Natural killer cell (primary cell): ENCODE results near the gene TEX48. TPM values are rescaled to one million over a fixed set of nuclear protein-coding genes. Genes with fewer than 3 reads are reported as not detected.

ENCODE experiments used
- ATAC-seq, 3 donors: fragments of 150-1000 bp in 2 of 3; fragments of 200-7000 bp in 1 of 3; cut with Tn5 transposase; 1 replicate in 1 of 3; 2 replicates in 2 of 3; pipeline ENCODE4 v1.10.0; 2021; ENCODE audit warnings: mild to moderate bottlenecking in 2 of 3, moderate library complexity in 2 of 3
- DNase-seq, 2 donors: peaks; one replicate each; pipeline versions ENCODE4 v3.0.0 to v3.0.0-alpha.2; 2013 to 2021; ENCODE audit warnings: mixed read lengths in 1 of 2
- H3K27ac ChIP-seq: one replicate; pipeline ENCODE4 v1.5.1; 2013; ENCODE audit warnings: mild to moderate bottlenecking, low read length
- H3K27me3 ChIP-seq: one replicate; pipeline ENCODE4 v1.6.1; 2013; ENCODE audit warnings: low read length; ENCODE audit not compliant: control insufficient read depth, insufficient read depth
- H3K36me3 ChIP-seq: one replicate; pipeline ENCODE4 v1.6.1; 2013; ENCODE audit warnings: low read length; ENCODE audit not compliant: control insufficient read depth, insufficient read depth
- H3K4me1 ChIP-seq: one replicate; pipeline ENCODE4 v1.6.1; 2013; ENCODE audit warnings: low read length; ENCODE audit not compliant: control insufficient read depth, insufficient read depth
- H3K4me3 ChIP-seq: one replicate; pipeline ENCODE4 v1.5.1; 2013; ENCODE audit warnings: low read length
- H3K9me3 ChIP-seq: one replicate; pipeline ENCODE4 v1.6.1; 2013; ENCODE audit warnings: low read length; ENCODE audit not compliant: control insufficient read depth, insufficient read depth
- H3K27ac Mint-ChIP-seq, 2 donors: one replicate each; pipeline ENCODE4 v1.8.0; 2022; ENCODE audit warnings: mild to moderate bottlenecking in 2 of 2, mixed read lengths in 2 of 2, moderate library complexity in 1 of 2
- H3K27me3 Mint-ChIP-seq, 2 donors: one replicate each; pipeline ENCODE4 v1.8.0; 2022; ENCODE audit warnings: low read depth in 2 of 2, mixed read lengths in 2 of 2
- H3K36me3 Mint-ChIP-seq: one replicate; pipeline ENCODE4 v1.8.0; 2022; ENCODE audit warnings: mixed read lengths
- H3K4me1 Mint-ChIP-seq, 2 donors: one replicate each; pipeline ENCODE4 v1.8.0; 2022; ENCODE audit warnings: mixed read lengths in 2 of 2
- H3K4me3 Mint-ChIP-seq: one replicate; pipeline ENCODE4 v1.8.0; 2022; ENCODE audit warnings: mild to moderate bottlenecking, moderate library complexity, mixed read lengths
- H3K9me3 Mint-ChIP-seq, 2 donors: one replicate each; pipeline ENCODE4 v1.8.0; 2022; ENCODE audit warnings: mixed read lengths in 2 of 2
- CTCF ChIP-seq: fragments of 200-600 bp; IDR thresholded peaks from one replicate; pipeline ENCODE4 v1.8.0; 2022; ENCODE audit warnings: antibody characterized with exemption
- WGBS: methylation state at CpG from one replicate; pipeline ENCODE4 v1.1.7; 2013; ENCODE audit warnings: missing lambda C conversion rate; ENCODE audit not compliant: insufficient coverage; 5-methylcytosine and 5-hydroxymethylcytosine counted together
- intact Hi-C: fragments of 100-400 bp; cut with micrococcal nuclease; formaldehyde crosslinking; loops from one replicate; pipeline ENCODE4 v1.14.2; 2022
- total RNA-seq, 4 donors: library from RNA; stranded (reverse); fragments of 120-200 nt in 1 of 4; gene quantifications; one replicate each; pipeline versions ENCODE4 v1.2.3 to v1.2.4, GENCODE V29; 2013 to 2022

Gene TEX48
- total RNA-seq, 3 donors from 2014 or later (not counting 1 experiment from before 2014, with no cell fraction given): not detected

GRCh38 chr9:114671605-114672004 lies 10.4 kb downstream of the TEX48 start:
- Histone ChIP-seq H3K27ac (no peak overlapping the region), H3K4me3 (no peak overlapping the region), H3K9me3 (no peaks in the 10 kb centered on the region), H3K4me1 (no peaks in the 10 kb centered on the region), H3K27me3 (no peaks in the 10 kb centered on the region), H3K36me3 (no peaks in the 10 kb centered on the region)
- intact Hi-C loops: no loop called here
- no peak overlapping the region for H3K27ac Mint-ChIP-seq
- H3K36me3 Mint-ChIP-seq: no peaks in the 10 kb centered on the region
- no peak for ATAC-seq
- no peaks in the 10 kb centered on the region for H3K4me1 Mint-ChIP-seq
- no peak for TF ChIP-seq CTCF
- no peaks in the 10 kb centered on the region for H3K9me3 Mint-ChIP-seq
- no peak overlapping the region for H3K4me3 Mint-ChIP-seq
- 82% methylated on average over 1 of the region's 1 CpG for WGBS
- H3K27me3 Mint-ChIP-seq: peaks cover 25 to 33% of the 10 kb centered on the region in 2 donors
- no peak for DNase-seq

GRCh38 chr9:114669961-114670360 lies 12.0 kb downstream of the TEX48 start:
- intact Hi-C loops: no loop called here
- H3K4me3 ChIP-seq: no peak overlapping the region
- no peaks in the 10 kb centered on the region for H3K36me3 ChIP-seq
- no peak for TF ChIP-seq CTCF
- H3K27me3 Mint-ChIP-seq: peaks cover 17 to 27% of the 10 kb centered on the region in 2 donors
- no peaks in the 10 kb centered on the region for H3K4me1 Mint-ChIP-seq
- ATAC-seq: no peak
- no peaks in the 10 kb centered on the region for H3K4me1 ChIP-seq
- H3K9me3 ChIP-seq: no peaks in the 10 kb centered on the region
- H3K27me3 ChIP-seq: no peaks in the 10 kb centered on the region
- H3K27ac ChIP-seq: no peak overlapping the region
- H3K27ac Mint-ChIP-seq: no peak overlapping the region
- no peaks in the 10 kb centered on the region for H3K36me3 Mint-ChIP-seq
- DNase-seq: no peak
- no peaks in the 10 kb centered on the region for H3K9me3 Mint-ChIP-seq
- no peak overlapping the region for H3K4me3 Mint-ChIP-seq

GRCh38 chr9:114668146-114668545 lies 13.8 kb downstream of the TEX48 start:
- H3K27ac Mint-ChIP-seq: no peak overlapping the region
- H3K4me1 Mint-ChIP-seq: no peaks in the 10 kb centered on the region
- peaks cover 10 to 35% of the 10 kb centered on the region in 2 donors for H3K27me3 Mint-ChIP-seq
- H3K4me3 Mint-ChIP-seq: no peak overlapping the region
- no peak for TF ChIP-seq CTCF
- 86% methylated on average over 6 of the region's 6 CpGs for WGBS
- Histone ChIP-seq H3K4me1 (no peaks in the 10 kb centered on the region), H3K9me3 (no peaks in the 10 kb centered on the region), H3K36me3 (no peaks in the 10 kb centered on the region), H3K27me3 (no peaks in the 10 kb centered on the region), H3K27ac (no peak overlapping the region), H3K4me3 (no peak overlapping the region)
- intact Hi-C loops: no loop called here
- no peaks in the 10 kb centered on the region for H3K9me3 Mint-ChIP-seq
- ATAC-seq (no peak), DNase-seq (no peak)
- H3K36me3 Mint-ChIP-seq: no peaks in the 10 kb centered on the region

GRCh38 chr9:114666851-114667250 lies 15.1 kb downstream of the TEX48 start:
- Mint-ChIP-seq H3K27ac (no peak overlapping the region), H3K4me1 (no peaks in the 10 kb centered on the region), H3K4me3 (no peak overlapping the region), H3K36me3 (no peaks in the 10 kb centered on the region), H3K27me3 (peaks cover 13 to 34% of the 10 kb centered on the region in 2 donors), H3K9me3 (no peaks in the 10 kb centered on the region)
- Histone ChIP-seq H3K4me1 (no peaks in the 10 kb centered on the region), H3K36me3 (no peaks in the 10 kb centered on the region), H3K9me3 (no peaks in the 10 kb centered on the region), H3K4me3 (no peak overlapping the region), H3K27me3 (peaks cover 3% of the 10 kb centered on the region), H3K27ac (no peak overlapping the region)
- WGBS: 92% methylated on average over 4 of the region's 4 CpGs
- DNase-seq (no peak), ATAC-seq (peak in 1 of 3 donors; percentile 32)
- no peak for TF ChIP-seq CTCF
- intact Hi-C loops: no loop called here
